Endothelial cell of umbilical vein (primary cell): ENCODE results near the gene MARCHF9.

ENCODE experiments used
- CTCF ChIP-seq, 2 donors: IDR thresholded peaks; 1 replicate in 1 of 2; 2 replicates in 1 of 2; pipeline ENCODE4 v1.5.1; 2011; ENCODE audit warnings: low read length in 2 of 2, mild to moderate bottlenecking in 2 of 2, moderate library complexity in 2 of 2, control low read depth in 1 of 2, inconsistent platforms in 1 of 2, low read depth in 1 of 2; ENCODE audit not compliant: insufficient read depth in 1 of 2; ENCODE audit errors: extremely low read depth in 1 of 2
- POLR2A ChIP-seq: IDR thresholded peaks from 2 replicates; pipeline ENCODE4 v1.6.1; 2012; ENCODE audit warnings: low read depth, mild to moderate bottlenecking, control low read depth, low read length

- TF ChIP-seq POLR2A (peak; percentile 41), CTCF (IDR thresholded peaks at IDR 0.05; ENCODE audit: extremely low read depth in 1 of 2, insufficient read depth in 1 of 2, low read depth in 1 of 2, low read length in 2 of 2) (no peak)
These were observed 30.6 kb upstream of the MARCHF9 start for GRCh38 chr12:57724003-57724935.
